HepG2 (cell line): Measurements from ENCODE around the gene SETD1B. TPM values are rescaled to one million over a fixed set of nuclear protein-coding genes. Genes with fewer than 3 reads are reported as not detected.

Experiments used
- AKAP8 ChIP-seq: sonication (generic); formaldehyde crosslinking; IDR thresholded peaks from 2 replicates; pipeline ENCODE4 v1.5.1; 2020; ENCODE audit warnings: mild to moderate bottlenecking, missing genetic modification reagents
- GTF2F1 ChIP-seq: fragments of 150-350 bp; IDR thresholded peaks from 2 replicates; pipeline ENCODE4 v1.6.1; 2014; ENCODE audit warnings: low read length
- GTF3A ChIP-seq: sonication (generic); formaldehyde crosslinking; conservative IDR thresholded peaks from 2 replicates; pipeline ENCODE4 v1.4.0; 2020; ENCODE audit warnings: mild to moderate bottlenecking, missing genetic modification reagents
- HNRNPUL1 ChIP-seq: fragments of 200-400 bp; formaldehyde crosslinking; IDR thresholded peaks from 2 replicates; pipeline ENCODE4 v1.6.1; 2017; ENCODE audit warnings: low read depth, mild to moderate bottlenecking, low read length, moderate library complexity
- HOXA9 ChIP-seq: sonication (generic); formaldehyde crosslinking; IDR thresholded peaks from 2 replicates; pipeline ENCODE4 v1.8.1; 2022; ENCODE audit warnings: missing genetic modification reagents, mild to moderate bottlenecking, moderate library complexity, borderline replicate concordance
- IRF2 ChIP-seq: IDR thresholded peaks from 2 replicates; pipeline ENCODE4 v1.6.1; 2018; ENCODE audit warnings: missing genetic modification reagents, missing compliant biosample characterization
- KAT8 ChIP-seq: IDR thresholded peaks from 2 replicates; pipeline ENCODE4 v1.6.1; 2016; ENCODE audit warnings: missing genetic modification reagents, missing compliant biosample characterization
- KDM3A ChIP-seq: IDR thresholded peaks from 2 replicates; pipeline ENCODE4 v1.6.1; 2018; ENCODE audit warnings: low read depth, missing compliant biosample characterization
- KLF11 ChIP-seq: IDR thresholded peaks from 2 replicates; pipeline ENCODE4 v1.6.1; 2016; ENCODE audit warnings: missing compliant biosample characterization
- MLXIP ChIP-seq: sonication (generic); formaldehyde crosslinking; IDR thresholded peaks from 2 replicates; pipeline ENCODE4 v1.9.0; 2021; ENCODE audit warnings: missing genetic modification reagents, borderline replicate concordance
- MNT ChIP-seq: fragments of 450-650 bp; IDR thresholded peaks from 2 replicates; pipeline ENCODE4 v1.6.1; 2016
- RFXAP ChIP-seq: sonication (generic); formaldehyde crosslinking; IDR thresholded peaks from 2 replicates; pipeline ENCODE4 v1.4.0; 2020; ENCODE audit warnings: missing genetic modification reagents, borderline replicate concordance
- THRA ChIP-seq: sonication (generic); formaldehyde crosslinking; IDR thresholded peaks from 2 replicates; pipeline ENCODE4 v1.4.0; 2020; ENCODE audit warnings: missing genetic modification reagents, borderline replicate concordance
- ZFP1 ChIP-seq: IDR thresholded peaks from 2 replicates; pipeline ENCODE4 v1.6.1; 2016
- ZNF138 ChIP-seq: sonication (generic); formaldehyde crosslinking; IDR thresholded peaks from 2 replicates; pipeline ENCODE4 v1.5.0; 2020; ENCODE audit warnings: mild to moderate bottlenecking, low read depth, missing genetic modification reagents
- ZNF530 ChIP-seq: sonication (generic); formaldehyde crosslinking; IDR thresholded peaks from 2 replicates; pipeline ENCODE4 v1.5.0; 2020; ENCODE audit warnings: low read depth, mild to moderate bottlenecking, missing genetic modification reagents
- ZNF615 ChIP-seq: sonication (generic); formaldehyde crosslinking; IDR thresholded peaks from 2 replicates; pipeline ENCODE4 v1.5.0; 2020; ENCODE audit warnings: mild to moderate bottlenecking, missing genetic modification reagents, borderline replicate concordance
- ZNF788 ChIP-seq: sonication (generic); formaldehyde crosslinking; IDR thresholded peaks from 2 replicates; pipeline ENCODE4 v1.5.0; 2020; ENCODE audit warnings: mild to moderate bottlenecking, missing genetic modification reagents, borderline replicate concordance
- polyA plus RNA-seq, 8 experiments: library from polyadenylated mRNA; depleted of rRNA in 3 of 8; stranded (reverse) in 7 of 8; unstranded in 1 of 8; fragments of >200 nt; fragmentation: Illumina TruSeq in 4 of 8; extraction: Trizol in 4 of 8; gene quantifications; 2 replicates each; pipeline versions ENCODE4 v1.2.1 to v1.2.3, GENCODE V29; 2011 to 2016; ENCODE audit warnings: low read depth in 4 of 8, missing spikeins in 1 of 8, mixed read lengths in 1 of 8; ENCODE audit not compliant: insufficient read depth in 1 of 8
- total RNA-seq, 5 experiments: library from RNA; depleted of rRNA; stranded (reverse); fragments of >200 nt; fragmentation: Illumina TruSeq; extraction: Trizol; gene quantifications; 2 replicates each; pipeline ENCODE4 v1.2.3, GENCODE V29; 2016; ENCODE audit warnings: low read depth in 1 of 5
- TF ChIP-seq, protein P1 (sequence below): sonication (generic); formaldehyde crosslinking; IDR thresholded peaks from 2 replicates; pipeline ENCODE4 v1.5.0; 2020; ENCODE audit warnings: missing genetic modification reagents
- TF ChIP-seq, protein P2 (sequence below): IDR thresholded peaks from 2 replicates; pipeline ENCODE4 v1.6.1; 2016; ENCODE audit warnings: mild to moderate bottlenecking, missing biosample characterization, missing genetic modification reagents
- TF ChIP-seq, protein P3 (sequence below): sonication (generic); formaldehyde crosslinking; IDR thresholded peaks from 2 replicates; pipeline ENCODE4 v1.8.0; 2022; ENCODE audit warnings: mild to moderate bottlenecking, missing genetic modification reagents, moderate library complexity

Gene SETD1B
- total and polyA plus RNA-seq, 2 of the 13 experiments (the other 11 are each of a cell fraction or from before 2014, with no cell fraction given) = 1.1 to 1.4 TPM

- TF ChIP-seq ZNF530 (CRISPR knock-in tag) (no peak), THRA (peak; percentile 10; the same call in 1 of the 2 replicates), GTF3A (no peak), AKAP8 (CRISPR knock-in tag) (no peak), ZNF138 (CRISPR knock-in tag) (no peak), MLXIP (no peak), HOXA9 (CRISPR knock-in tag) (no peak; the same call in 1 of the 2 replicates), ZFP1 (no peak), GTF2F1 (no peak), ZNF615 (CRISPR knock-in tag) (no peak), ZNF788 (CRISPR knock-in tag) (no peak; the same call in 1 of the 2 replicates), KLF11 (no peak), IRF2 (no peak), KAT8 (peak; percentile 15; the same call in 1 of the 2 replicates), MNT (no peak), KDM3A (CRISPR knock-in tag) (no peak), HNRNPUL1 (no peak), RFXAP (CRISPR knock-in tag) (no peak)
- TF ChIP-seq, protein P1, sequence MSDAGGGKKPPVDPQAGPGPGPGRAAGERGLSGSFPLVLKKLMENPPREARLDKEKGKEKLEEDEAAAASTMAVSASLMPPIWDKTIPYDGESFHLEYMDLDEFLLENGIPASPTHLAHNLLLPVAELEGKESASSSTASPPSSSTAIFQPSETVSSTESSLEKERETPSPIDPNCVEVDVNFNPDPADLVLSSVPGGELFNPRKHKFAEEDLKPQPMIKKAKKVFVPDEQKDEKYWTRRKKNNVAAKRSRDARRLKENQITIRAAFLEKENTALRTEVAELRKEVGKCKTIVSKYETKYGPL (CRISPR knock-in tag) = no peak
- TF ChIP-seq, protein P2, sequence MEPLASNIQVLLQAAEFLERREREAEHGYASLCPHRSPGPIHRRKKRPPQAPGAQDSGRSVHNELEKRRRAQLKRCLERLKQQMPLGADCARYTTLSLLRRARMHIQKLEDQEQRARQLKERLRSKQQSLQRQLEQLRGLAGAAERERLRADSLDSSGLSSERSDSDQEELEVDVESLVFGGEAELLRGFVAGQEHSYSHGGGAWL (CRISPR knock-in tag) = no peak
- TF ChIP-seq, protein P3, sequence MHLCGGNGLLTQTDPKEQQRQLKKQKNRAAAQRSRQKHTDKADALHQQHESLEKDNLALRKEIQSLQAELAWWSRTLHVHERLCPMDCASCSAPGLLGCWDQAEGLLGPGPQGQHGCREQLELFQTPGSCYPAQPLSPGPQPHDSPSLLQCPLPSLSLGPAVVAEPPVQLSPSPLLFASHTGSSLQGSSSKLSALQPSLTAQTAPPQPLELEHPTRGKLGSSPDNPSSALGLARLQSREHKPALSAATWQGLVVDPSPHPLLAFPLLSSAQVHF (CRISPR knock-in tag) = no peak
These were observed 11.9 kb upstream of the SETD1B start (continued) for GRCh38 chr12:121791671-121792551.
